HTR-8/SVneo (cell line): ENCODE results near the gene TAF1B.
"Not testable (repeated sequence)": the region's sequence is repeated elsewhere in the genome, so short reads cannot be mapped to it uniquely, and the experiment has no call there.

ENCODE experiments used
- DNase-seq: peaks from one replicate; pipeline ENCODE4 v3.0.0; 2011; ENCODE audit warnings: low spot score, mixed read lengths; ENCODE audit not compliant: insufficient read length
- FAIRE-seq: peaks from 2 replicates; lab custom pipeline; 2011; peaks lifted over from hg19 to GRCh38; lab: Jason Lieb, UNC

Gene TAF1B

GRCh38 chr2:9826208-9826607, 17.1 kb upstream of the TAF1B start:
- FAIRE-seq (no peak), DNase-seq (no peak)

GRCh38 chr2:9830685-9831410, 12.4 kb upstream of the TAF1B start:
- no peak for FAIRE-seq
- DNase-seq = no peak

GRCh38 chr2:9831670-9832069, 11.6 kb upstream of the TAF1B start:
- DNase-seq (no peak), FAIRE-seq (peak; percentile 71)

- FAIRE-seq (no peak), DNase-seq (no peak)
Measured at GRCh38 chr2:9832586-9832985, 10.7 kb upstream of the TAF1B start.

GRCh38 chr2:9835068-9835467, 8.2 kb upstream of the TAF1B start:
- not testable (repeated sequence) for FAIRE-seq, DNase-seq

- DNase-seq (no peak), FAIRE-seq (no peak)
Measured at GRCh38 chr2:9836074-9836473, 7.2 kb upstream of the TAF1B start.

- no peak for FAIRE-seq
Measured at GRCh38 chr2:9836517-9836916, 6.8 kb upstream of the TAF1B start.

GRCh38 chr2:9837451-9837850, 5.8 kb upstream of the TAF1B start:
- no peak for DNase-seq
- no peak for FAIRE-seq

More at GRCh38 chr2:9836517-9836916, 6.8 kb upstream of the TAF1B start:
- no peak for DNase-seq

GRCh38 chr2:9838391-9838790, 4.9 kb upstream of the TAF1B start:
- FAIRE-seq = no peak
- DNase-seq = no peak

- DNase-seq = no peak
- FAIRE-seq = no peak
Measured at GRCh38 chr2:9842487-9843228, 616 bp upstream of the TAF1B start.

GRCh38 chr2:9844036-9844483, 786 bp downstream of the TAF1B start:
- DNase-seq = no peak

GRCh38 chr2:9844576-9844975, 1.3 kb downstream of the TAF1B start:
- DNase-seq (no peak), FAIRE-seq (no peak)

More at GRCh38 chr2:9844036-9844483, 786 bp downstream of the TAF1B start:
- no peak for FAIRE-seq

- FAIRE-seq (no peak), DNase-seq (no peak)
Measured at GRCh38 chr2:9846554-9846953, 3.3 kb downstream of the TAF1B start.

- FAIRE-seq (no peak), DNase-seq (no peak)
Measured at GRCh38 chr2:9847140-9847539, 3.9 kb downstream of the TAF1B start.

GRCh38 chr2:9852881-9853280, 9.6 kb downstream of the TAF1B start:
- DNase-seq (no peak), FAIRE-seq (no peak)

- DNase-seq (no peak), FAIRE-seq (no peak)
Measured at GRCh38 chr2:9857814-9858729, 14.8 kb downstream of the TAF1B start.

- FAIRE-seq (no peak), DNase-seq (no peak)
Measured at GRCh38 chr2:9858730-9859068, 15.4 kb downstream of the TAF1B start.

- FAIRE-seq, DNase-seq: not testable (repeated sequence)
Measured at GRCh38 chr2:9860922-9861580, 17.8 kb downstream of the TAF1B start.

- FAIRE-seq = no peak
- DNase-seq = no peak
Measured at GRCh38 chr2:9867881-9868280, 24.6 kb downstream of the TAF1B start.

- no peak for FAIRE-seq
Measured at GRCh38 chr2:9873337-9873736, 30.1 kb downstream of the TAF1B start.

More at GRCh38 chr2:9873337-9873736, 30.1 kb downstream of the TAF1B start:
- DNase-seq = no peak
